ENCODE measurements around the gene MYORG. TPM values are rescaled to one million over a fixed set of nuclear protein-coding genes. Genes with fewer than 3 reads are reported as not detected.

MYORG gene
- total RNA-seq, result 1 to 10 TPM; 1.1 to 4.6 TPM

GRCh38 chr9:34376596-34377403, at the start of gene MYORG:
TSS of gene MYORG (minus strand) at chr9:34376898. CDS start at chr9:34372943, 3,955 bp downstream.
- peak within 1 kb of the TSS; percentile 90 for H3K4me3 Mint-ChIP-seq
- H3K27me3 Mint-ChIP-seq, result no peaks in the 10 kb centered on the region
- H3K4me1 Mint-ChIP-seq (ENCODE audit: low read depth in 2 of 2), result peaks cover 35 to 38% of the 10 kb centered on the region in 2 donors
- peak within 1 kb of the TSS; percentile 53 to 71 for H3K27ac Mint-ChIP-seq
- ATAC-seq, result peak; percentile 91
- DNase-seq (ENCODE audit: low spot score), result peak; percentile 96
- no peaks in the 10 kb centered on the region for H3K9me3 Mint-ChIP-seq
- no peaks in the 10 kb centered on the region for H3K36me3 Mint-ChIP-seq

- no peak for ATAC-seq
- Mint-ChIP-seq H3K27ac (no peak overlapping the region), H3K27me3 (no peaks in the 10 kb centered on the region)
Observed at GRCh38 chr9:34419716-34420504, 43.2 kb upstream of the MYORG start.

GRCh38 chr9:34417734-34418133, 41.0 kb upstream of the MYORG start:
- no peak for ATAC-seq
- H3K27ac Mint-ChIP-seq, result no peak overlapping the region
- no peaks in the 10 kb centered on the region for H3K9me3 Mint-ChIP-seq

More at GRCh38 chr9:34419716-34420504, 43.2 kb upstream of the MYORG start:
- Mint-ChIP-seq H3K36me3 (no peaks in the 10 kb centered on the region), H3K4me1 (ENCODE audit: low read depth in 2 of 2) (peaks cover 0 to 3% of the 10 kb centered on the region in 2 donors), H3K4me3 (no peak overlapping the region), H3K9me3 (no peaks in the 10 kb centered on the region)
- DNase-seq (ENCODE audit: low spot score), result no peak

GRCh38 chr9:34413231-34413852, 36.6 kb upstream of the MYORG start:
- no peak overlapping the region for H3K27ac Mint-ChIP-seq
- H3K9me3 Mint-ChIP-seq, result no peaks in the 10 kb centered on the region
- no peak for DNase-seq (ENCODE audit: low spot score)
- H3K36me3 Mint-ChIP-seq, result no peaks in the 10 kb centered on the region
- no peak for ATAC-seq
- no peak overlapping the region for H3K4me3 Mint-ChIP-seq
- no peaks in the 10 kb centered on the region for H3K27me3 Mint-ChIP-seq
- H3K4me1 Mint-ChIP-seq (ENCODE audit: low read depth in 2 of 2), result peaks cover 0 to 6% of the 10 kb centered on the region in 2 donors

More at GRCh38 chr9:34417734-34418133, 41.0 kb upstream of the MYORG start:
- Mint-ChIP-seq H3K27me3 (no peaks in the 10 kb centered on the region), H3K4me3 (no peak overlapping the region), H3K36me3 (no peaks in the 10 kb centered on the region), H3K4me1 (ENCODE audit: low read depth in 2 of 2) (peaks cover 0 to 1% of the 10 kb centered on the region in 2 donors)
- DNase-seq (ENCODE audit: low spot score), result no peak

GRCh38 chr9:34412336-34412735, 35.6 kb upstream of the MYORG start:
- Mint-ChIP-seq H3K27me3 (no peaks in the 10 kb centered on the region), H3K36me3 (no peaks in the 10 kb centered on the region)
- DNase-seq (ENCODE audit: low spot score), result no peak

GRCh38 chr9:34409154-34409553, 32.5 kb upstream of the MYORG start:
- Mint-ChIP-seq H3K4me3 (no peak overlapping the region), H3K9me3 (no peaks in the 10 kb centered on the region), H3K27ac (no peak overlapping the region), H3K36me3 (no peaks in the 10 kb centered on the region), H3K27me3 (no peaks in the 10 kb centered on the region), H3K4me1 (ENCODE audit: low read depth in 2 of 2) (peaks cover 0 to 6% of the 10 kb centered on the region in 2 donors)
- DNase-seq (ENCODE audit: low spot score), result no peak
- ATAC-seq, result no peak

More at GRCh38 chr9:34412336-34412735, 35.6 kb upstream of the MYORG start:
- no peak for ATAC-seq
- Mint-ChIP-seq H3K4me1 (ENCODE audit: low read depth in 2 of 2) (peaks cover 0 to 6% of the 10 kb centered on the region in 2 donors), H3K27ac (no peak overlapping the region), H3K4me3 (no peak overlapping the region), H3K9me3 (no peaks in the 10 kb centered on the region)

GRCh38 chr9:34408173-34408572, 31.5 kb upstream of the MYORG start:
- Mint-ChIP-seq H3K36me3 (no peaks in the 10 kb centered on the region), H3K4me3 (no peak overlapping the region), H3K9me3 (no peaks in the 10 kb centered on the region), H3K27me3 (no peaks in the 10 kb centered on the region), H3K27ac (no peak overlapping the region), H3K4me1 (ENCODE audit: low read depth in 2 of 2) (peaks cover 0 to 6% of the 10 kb centered on the region in 2 donors)
- no peak for ATAC-seq
- no peak for DNase-seq (ENCODE audit: low spot score)

- no peaks in the 10 kb centered on the region for H3K27me3 Mint-ChIP-seq
- ATAC-seq (no peak), DNase-seq (ENCODE audit: low spot score) (no peak)
- H3K9me3 Mint-ChIP-seq, result no peaks in the 10 kb centered on the region
- no peak overlapping the region for H3K27ac Mint-ChIP-seq
- H3K4me3 Mint-ChIP-seq, result no peak overlapping the region
- no peaks in the 10 kb centered on the region for H3K4me1 Mint-ChIP-seq (ENCODE audit: low read depth in 2 of 2)
- no peaks in the 10 kb centered on the region for H3K36me3 Mint-ChIP-seq
Observed at GRCh38 chr9:34406219-34406618, 29.5 kb upstream of the MYORG start.

GRCh38 chr9:34405719-34406118, 29.0 kb upstream of the MYORG start:
- H3K27me3 Mint-ChIP-seq, result no peaks in the 10 kb centered on the region
- no peaks in the 10 kb centered on the region for H3K36me3 Mint-ChIP-seq
- ATAC-seq (no peak), DNase-seq (ENCODE audit: low spot score) (no peak)
- no peak overlapping the region for H3K27ac Mint-ChIP-seq
- no peak overlapping the region for H3K4me3 Mint-ChIP-seq
- H3K4me1 Mint-ChIP-seq (ENCODE audit: low read depth in 2 of 2), result no peaks in the 10 kb centered on the region
- no peaks in the 10 kb centered on the region for H3K9me3 Mint-ChIP-seq

- H3K27ac Mint-ChIP-seq, result no peak overlapping the region
- no peaks in the 10 kb centered on the region for H3K36me3 Mint-ChIP-seq
- no peaks in the 10 kb centered on the region for H3K9me3 Mint-ChIP-seq
- DNase-seq (ENCODE audit: low spot score) (no peak), ATAC-seq (no peak)
- H3K27me3 Mint-ChIP-seq, result no peaks in the 10 kb centered on the region
- no peak overlapping the region for H3K4me3 Mint-ChIP-seq
- no peaks in the 10 kb centered on the region for H3K4me1 Mint-ChIP-seq (ENCODE audit: low read depth in 2 of 2)
Observed at GRCh38 chr9:34403554-34404380, 27.1 kb upstream of the MYORG start.

- Mint-ChIP-seq H3K27ac (no peak overlapping the region), H3K36me3 (no peaks in the 10 kb centered on the region)
- ATAC-seq, result no peak
Observed at GRCh38 chr9:34400686-34401602, 24.2 kb upstream of the MYORG start.

GRCh38 chr9:34400275-34400674, 23.6 kb upstream of the MYORG start:
- Mint-ChIP-seq H3K9me3 (no peaks in the 10 kb centered on the region), H3K4me1 (ENCODE audit: low read depth in 2 of 2) (no peaks in the 10 kb centered on the region), H3K4me3 (no peak overlapping the region), H3K27ac (no peak overlapping the region), H3K36me3 (no peaks in the 10 kb centered on the region), H3K27me3 (no peaks in the 10 kb centered on the region)
- no peak for ATAC-seq
- DNase-seq (ENCODE audit: low spot score), result no peak

More at GRCh38 chr9:34400686-34401602, 24.2 kb upstream of the MYORG start:
- Mint-ChIP-seq H3K4me1 (ENCODE audit: low read depth in 2 of 2) (no peaks in the 10 kb centered on the region), H3K4me3 (no peak overlapping the region), H3K9me3 (no peaks in the 10 kb centered on the region), H3K27me3 (no peaks in the 10 kb centered on the region)
- DNase-seq (ENCODE audit: low spot score), result no peak

Measured in natural killer cell treated with Interleukin-12 subunit alpha and Interleukin-12 subunit beta and Interleukin-15 and Interleukin-18, amount 100 ng/mL, for 72 hours (primary cell).